ENCODE data around the gene GAD1.

GRCh38 chr2:170806548-170806947, 10.1 kb upstream of the GAD1 start:
- TF ChIP-seq CTCF (IDR thresholded peaks at IDR 0.05) (no peak), POLR2A (IDR thresholded peaks at IDR 0.05) (no peak)
